Aorta (tissue), 5 donors: ENCODE measurements around the gene PIP4K2A. TPM values are rescaled to one million over a fixed set of nuclear protein-coding genes. Genes with fewer than 3 reads are reported as not detected.

ENCODE experiments used
- ATAC-seq: fragments of 200-7000 bp; cut with Tn5 transposase; one replicate; pipeline ENCODE4 v1.9.1; 2022; ENCODE audit warnings: moderate library complexity; ENCODE audit not compliant: low FRiP score
- DNase-seq, 2 donors: peaks; one replicate each; pipeline ENCODE4 v3.0.0-alpha.2; 2020
- H3K27ac ChIP-seq, 2 donors: one replicate each; pipeline ENCODE4 v1.5.1; 2013; ENCODE audit warnings: low read length in 2 of 2, mild to moderate bottlenecking in 2 of 2, moderate library complexity in 2 of 2, control low read depth in 1 of 2, inconsistent platforms in 1 of 2, low read depth in 1 of 2
- H3K27me3 ChIP-seq, 2 donors: one replicate each; pipeline ENCODE4 v1.6.1; 2013; ENCODE audit warnings: control low read depth in 1 of 2, low read length in 1 of 2, mild to moderate bottlenecking in 1 of 2, moderate library complexity in 1 of 2; ENCODE audit not compliant: insufficient read depth in 2 of 2, control insufficient read depth in 1 of 2
- H3K36me3 ChIP-seq, 2 donors: one replicate each; pipeline ENCODE4 v1.6.1; 2013; ENCODE audit warnings: control low read depth in 1 of 2, low read length in 1 of 2, mild to moderate bottlenecking in 1 of 2; ENCODE audit not compliant: insufficient read depth in 2 of 2, control insufficient read depth in 1 of 2
- H3K4me1 ChIP-seq, 2 donors: one replicate each; pipeline ENCODE4 v1.6.1; 2013; ENCODE audit warnings: low read length in 2 of 2, control low read depth in 1 of 2, mild to moderate bottlenecking in 1 of 2, moderate library complexity in 1 of 2; ENCODE audit not compliant: insufficient read depth in 2 of 2, control insufficient read depth in 1 of 2
- H3K4me3 ChIP-seq, 2 donors: one replicate each; pipeline ENCODE4 v1.5.1; 2013; ENCODE audit warnings: low read length in 2 of 2, control low read depth in 1 of 2, mild to moderate bottlenecking in 1 of 2
- H3K9me3 ChIP-seq: one replicate; pipeline ENCODE4 v1.6.1; 2013; ENCODE audit warnings: mild to moderate bottlenecking, low read length; ENCODE audit not compliant: control insufficient read depth
- WGBS, 2 donors: extraction: QIAGEN DNeasy Blood & Tissue Kit; methylation state at CpG; one replicate each; pipeline ENCODE4 v1.1.7; 2013; 5-methylcytosine and 5-hydroxymethylcytosine counted together
- intact Hi-C, 2 donors: fragments of 100-400 bp; cut with DNase I; formaldehyde crosslinking; loops; one replicate each; pipeline versions ENCODE4 v1.14.2 to v1.15.0; 2022
- polyA plus RNA-seq, 2 donors: library from polyadenylated mRNA; stranded (reverse); fragments of 200-250 nt; gene quantifications; one replicate each; pipeline ENCODE4 v1.2.3, GENCODE V29; 2013
- total RNA-seq, 2 donors: library from RNA; stranded (reverse); fragmentation: NEBNext Ultra II Directional; extraction: Animal tissue kit (Norgen Biotek cat#: 25700); gene quantifications; one replicate each; pipeline ENCODE4 v1.2.1, GENCODE V29; 2021
- donor health status: healthy with polysubstance abuse.
- donor health status: Bipolar disorder and iron deficiency.
- donor health status: DM: no; HTN: no; CAD: no.
- donor health status: DM: no; HTN: no; CAD: no.
- donor health status: DM: yes; HTN: yes; CAD: no.

PIP4K2A gene
- total and polyA plus RNA-seq, 4 donors: 24.2 to 90.3 (median 53.6) TPM

DNA sequence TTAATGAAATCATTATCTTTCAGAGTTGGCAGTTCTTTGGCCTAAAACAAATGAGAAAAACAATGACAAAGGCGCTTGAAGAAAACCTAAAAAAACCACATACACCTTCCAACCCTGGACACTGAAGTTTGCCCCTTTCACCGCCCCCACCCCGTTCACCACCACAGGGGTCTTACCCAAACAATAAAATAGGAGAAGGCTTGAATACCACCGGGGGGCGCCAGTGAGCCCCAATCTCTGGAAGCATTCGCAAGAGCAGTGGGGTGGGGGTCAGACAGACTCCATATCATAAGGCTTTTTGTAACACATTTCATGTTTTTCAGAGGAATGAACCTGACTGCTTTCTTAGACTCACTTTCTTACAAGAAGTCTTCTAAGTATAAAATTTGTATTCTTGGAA, 163.6 kb downstream of the PIP4K2A start:
- intact Hi-C loops: loop anchor here (10.0 kb wide), 5 partner anchors 226 to 546 kb away; partner anchors contain the start of genes BMI1 (in 1 of the 2) and DNAJC1 (in 1 of the 2)

DNA sequence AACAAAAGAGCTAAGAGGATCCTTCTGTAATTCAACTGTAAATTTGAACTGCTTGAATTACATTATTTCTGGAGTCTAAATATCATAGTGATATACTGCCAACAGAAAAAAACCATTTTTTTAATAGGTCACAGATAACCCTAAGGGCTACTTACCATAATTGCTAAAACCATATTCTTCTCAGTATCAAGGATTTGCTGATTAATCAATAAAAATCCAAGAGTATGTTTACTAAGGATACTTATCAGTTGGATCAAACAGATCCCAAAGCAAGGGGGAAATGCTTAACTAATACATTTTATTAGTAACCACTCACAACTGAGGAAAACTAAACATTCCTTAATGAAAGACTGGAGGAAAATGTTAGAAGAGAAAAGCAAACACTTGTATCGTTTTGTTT, 166.0 kb downstream of the PIP4K2A start:
- no peak overlapping the region for H3K27ac ChIP-seq
- peaks cover 4 to 5% of the 10 kb centered on the region in 2 donors for H3K36me3 ChIP-seq
- no peak overlapping the region for H3K4me3 ChIP-seq
- ATAC-seq (no peak), DNase-seq (no peak)
- H3K27me3 ChIP-seq: no peaks in the 10 kb centered on the region
- no peaks in the 10 kb centered on the region for H3K9me3 ChIP-seq
- H3K4me1 ChIP-seq: peaks cover 0 to 3% of the 10 kb centered on the region in 2 donors
- intact Hi-C loops: no loop called here
- WGBS, 2 donors: 53 to 60% methylated on average over 1 of the region's 1 CpG

More for the DNA sequence above, 163.6 kb downstream of the PIP4K2A start:
- no peak overlapping the region for H3K27ac ChIP-seq
- 48 to 52% methylated on average over 6 of the region's 6 CpGs for WGBS, 2 donors
- DNase-seq (peak in 1 of 2 donors; percentile 82), ATAC-seq (no peak)
- H3K4me3 ChIP-seq: no peak overlapping the region
- no peaks in the 10 kb centered on the region for H3K9me3 ChIP-seq
- H3K27me3 ChIP-seq: no peaks in the 10 kb centered on the region
- H3K36me3 ChIP-seq: peaks cover 4 to 5% of the 10 kb centered on the region in 2 donors
- peaks cover 2 to 3% of the 10 kb centered on the region in 2 donors for H3K4me1 ChIP-seq

DNA sequence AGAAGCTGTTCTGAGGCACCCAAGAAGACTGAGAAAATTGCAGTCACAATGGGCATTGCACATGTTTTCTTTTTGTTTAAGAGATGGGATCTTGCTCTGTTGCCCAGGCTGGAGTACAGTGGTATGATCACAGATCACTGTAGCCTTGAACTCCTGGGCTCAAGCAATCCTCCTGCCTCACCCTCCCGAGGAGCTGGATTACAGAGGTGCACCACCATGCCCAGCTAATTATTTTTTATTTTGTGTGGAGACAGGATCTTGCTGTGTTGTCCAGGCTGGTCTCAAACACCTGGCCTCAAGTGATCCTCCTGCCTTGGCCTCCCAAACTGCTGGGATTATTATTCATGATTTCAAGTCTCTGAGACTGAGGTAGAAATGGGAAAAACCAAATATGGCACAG, 168.7 kb downstream of the PIP4K2A start:
- 95 to 96% methylated on average over 1 of the region's 1 CpG for WGBS, 2 donors
- H3K27me3 ChIP-seq: no peaks in the 10 kb centered on the region
- no peak for ATAC-seq
- H3K4me1 ChIP-seq: no peaks in the 10 kb centered on the region
- H3K4me3 ChIP-seq: no peak overlapping the region
- peaks cover 5% of the 10 kb centered on the region in 2 donors for H3K36me3 ChIP-seq
- H3K9me3 ChIP-seq: no peaks in the 10 kb centered on the region
- H3K27ac ChIP-seq: no peak overlapping the region
- intact Hi-C loops: no loop called here
- DNase-seq: no peak

DNA sequence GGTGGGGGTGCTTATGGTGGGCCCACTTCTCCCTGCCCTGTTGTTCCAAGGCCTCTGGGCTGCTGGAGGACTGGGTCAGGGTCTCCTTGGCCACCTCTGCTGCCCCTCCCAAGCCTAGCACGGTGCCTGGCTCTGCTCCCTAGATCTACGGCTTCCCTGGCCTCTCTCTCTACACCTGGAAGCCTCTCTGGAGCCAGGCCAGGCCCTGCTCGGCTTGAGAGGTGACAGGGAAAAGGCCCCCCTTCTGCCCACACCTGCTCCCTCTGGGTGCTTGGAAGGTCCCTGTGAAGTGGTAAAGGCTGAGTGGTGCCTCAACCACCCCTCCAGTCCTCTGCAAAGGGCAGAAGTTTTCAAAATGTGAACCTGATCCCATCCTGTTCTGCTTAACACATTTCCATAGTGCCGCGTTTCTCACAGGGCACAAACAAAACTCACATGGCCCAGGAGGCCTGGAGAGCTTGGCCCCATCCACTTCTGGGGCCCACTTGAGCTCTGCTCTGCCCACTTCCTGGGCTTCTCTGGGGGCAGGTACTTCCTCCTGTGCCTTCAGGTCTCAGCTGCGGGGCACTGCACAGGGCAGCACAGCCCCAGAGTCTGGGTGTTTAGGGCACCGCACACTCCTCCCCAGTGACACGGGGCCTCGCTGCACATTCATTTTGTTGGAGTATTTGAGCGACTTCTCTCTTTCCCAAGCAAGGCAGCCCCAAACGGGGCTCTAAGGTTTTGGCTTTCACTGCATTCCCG, 169.9 kb downstream of the PIP4K2A start:
- ATAC-seq (no peak), DNase-seq (no peak)
- 83 to 92% methylated on average over 12 of the region's 12 CpGs for WGBS, 2 donors
- intact Hi-C loops: no loop called here
- Histone ChIP-seq H3K9me3 (no peaks in the 10 kb centered on the region), H3K4me3 (no peak overlapping the region), H3K27ac (no peak overlapping the region), H3K27me3 (no peaks in the 10 kb centered on the region), H3K4me1 (no peaks in the 10 kb centered on the region), H3K36me3 (peaks cover 5 to 10% of the 10 kb centered on the region in 2 donors)

DNA sequence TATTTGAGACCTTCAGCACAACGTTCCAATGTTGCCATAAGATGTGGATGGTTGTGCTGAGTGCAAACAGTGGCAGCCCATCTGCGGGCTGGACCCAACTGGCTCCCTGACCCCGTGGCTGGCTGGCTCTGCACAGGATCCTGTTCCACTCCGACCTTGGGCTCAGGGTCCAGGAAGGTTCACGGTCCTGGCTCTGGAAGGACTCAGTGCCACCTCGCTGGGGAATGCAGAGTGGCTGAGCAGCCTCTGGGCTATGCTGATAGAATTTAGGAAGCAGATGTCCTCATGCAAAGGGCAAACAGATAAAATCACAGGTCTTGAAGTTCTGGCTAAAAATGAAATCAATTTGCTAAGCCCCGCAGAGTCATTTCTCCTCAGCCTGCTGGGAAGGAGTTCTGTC, 171.6 kb downstream of the PIP4K2A start:
- DNase-seq (no peak), ATAC-seq (no peak)
- intact Hi-C loops: no loop called here
- Histone ChIP-seq H3K4me3 (no peak overlapping the region), H3K27ac (no peak overlapping the region), H3K9me3 (no peaks in the 10 kb centered on the region), H3K4me1 (no peaks in the 10 kb centered on the region), H3K27me3 (no peaks in the 10 kb centered on the region), H3K36me3 (peaks cover 11 to 14% of the 10 kb centered on the region in 2 donors)
- WGBS, 2 donors: 74 to 77% methylated on average over 7 of the region's 7 CpGs

DNA sequence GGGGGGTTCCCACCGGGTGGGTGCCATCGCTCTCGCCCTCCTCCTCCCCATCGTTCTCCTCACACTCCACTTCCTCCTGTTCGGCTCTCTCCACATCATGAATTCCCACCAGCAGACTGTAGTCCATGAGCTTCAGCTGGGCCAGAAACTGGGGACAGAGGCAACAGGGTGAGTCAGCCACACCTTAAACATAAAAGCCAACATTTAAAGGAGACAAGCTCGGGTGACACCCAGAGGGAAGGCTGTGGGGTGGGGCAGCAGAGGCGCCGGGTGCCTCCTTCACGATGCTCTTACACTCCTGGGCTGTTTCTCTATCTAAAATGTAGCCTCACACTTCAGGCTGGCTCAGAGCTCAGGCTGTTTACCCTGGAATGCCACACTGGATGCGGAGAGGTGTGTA, 172.5 kb downstream of the PIP4K2A start:
- Histone ChIP-seq H3K27me3 (no peaks in the 10 kb centered on the region), H3K9me3 (no peaks in the 10 kb centered on the region), H3K4me1 (no peaks in the 10 kb centered on the region), H3K27ac (no peak overlapping the region), H3K36me3 (peaks cover 8 to 11% of the 10 kb centered on the region in 2 donors), H3K4me3 (no peak overlapping the region)
- WGBS, 2 donors: 92 to 93% methylated on average over 10 of the region's 10 CpGs
- no peak for DNase-seq
- ATAC-seq: no peak
- intact Hi-C loops: no loop called here

DNA sequence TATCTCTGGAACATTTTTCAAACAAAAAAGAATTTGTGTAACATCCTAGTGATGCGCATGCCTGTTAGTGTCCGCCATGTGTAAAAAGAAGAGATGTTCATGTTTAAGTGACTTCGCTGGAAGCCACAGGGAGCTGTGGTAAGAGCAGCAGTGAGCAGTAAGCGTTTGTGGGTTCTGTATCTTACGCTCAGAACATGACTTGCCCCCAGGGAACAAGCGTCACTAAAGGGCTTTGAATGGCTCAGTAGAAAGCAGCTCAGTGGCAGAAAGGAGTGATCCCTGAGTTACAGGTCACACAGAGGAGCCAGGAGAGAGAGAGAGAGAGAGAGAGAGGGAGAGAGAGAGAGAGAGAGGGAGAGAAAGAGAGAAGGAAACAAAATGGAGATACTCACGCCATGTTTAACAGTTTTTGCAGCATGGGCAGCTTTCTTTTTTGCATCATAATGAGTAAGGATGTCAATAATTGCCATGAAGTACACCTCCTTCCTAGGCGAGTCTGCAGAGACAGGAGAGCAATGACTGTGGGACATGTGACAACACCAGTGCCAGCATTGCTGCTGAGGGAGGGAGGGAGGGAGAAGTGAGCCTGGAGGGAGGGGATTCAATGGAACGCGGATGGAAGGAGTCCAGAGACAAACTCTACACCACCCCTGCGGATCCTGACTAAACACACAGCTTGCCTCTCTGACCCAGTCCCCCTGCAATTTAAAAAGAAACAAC, 174.6 kb downstream of the PIP4K2A start:
- no peaks in the 10 kb centered on the region for H3K9me3 ChIP-seq
- peaks cover 11 to 12% of the 10 kb centered on the region in 2 donors for H3K36me3 ChIP-seq
- H3K4me3 ChIP-seq: no peak overlapping the region
- H3K4me1 ChIP-seq: no peaks in the 10 kb centered on the region
- ATAC-seq (no peak), DNase-seq (no peak)
- WGBS, 2 donors: 87 to 95% methylated on average over 11 of the region's 11 CpGs
- H3K27ac ChIP-seq: no peak overlapping the region
- no peaks in the 10 kb centered on the region for H3K27me3 ChIP-seq
- intact Hi-C loops: no loop called here

DNA sequence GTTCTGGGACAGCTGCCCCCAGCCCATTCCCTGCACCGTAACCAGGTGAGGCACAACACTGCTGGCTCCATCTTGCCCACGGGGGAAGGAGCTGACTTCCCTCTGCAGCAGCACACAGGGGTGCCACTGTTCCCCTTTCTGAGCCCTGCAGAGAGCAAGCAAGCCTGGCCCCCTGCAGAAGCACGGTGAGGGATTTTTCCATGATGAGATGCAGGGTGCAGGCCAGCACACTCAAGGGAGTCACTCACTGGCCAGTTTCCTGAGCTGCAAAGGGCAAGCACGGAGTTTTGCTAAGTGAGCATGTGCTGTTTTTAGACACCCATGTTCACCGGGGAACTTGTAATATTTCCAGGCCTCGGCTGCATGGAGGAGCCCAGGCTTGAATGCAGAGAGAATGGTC, 176.6 kb downstream of the PIP4K2A start:
- intact Hi-C loops: no loop called here
- no peaks in the 10 kb centered on the region for H3K4me1 ChIP-seq
- no peak for DNase-seq
- H3K9me3 ChIP-seq: no peaks in the 10 kb centered on the region
- no peaks in the 10 kb centered on the region for H3K27me3 ChIP-seq
- H3K27ac ChIP-seq: no peak overlapping the region
- 68 to 75% methylated on average over 6 of the region's 6 CpGs for WGBS, 2 donors
- H3K4me3 ChIP-seq: no peak overlapping the region
- ATAC-seq: peak; percentile 10
- peaks cover 11 to 12% of the 10 kb centered on the region in 2 donors for H3K36me3 ChIP-seq

DNA sequence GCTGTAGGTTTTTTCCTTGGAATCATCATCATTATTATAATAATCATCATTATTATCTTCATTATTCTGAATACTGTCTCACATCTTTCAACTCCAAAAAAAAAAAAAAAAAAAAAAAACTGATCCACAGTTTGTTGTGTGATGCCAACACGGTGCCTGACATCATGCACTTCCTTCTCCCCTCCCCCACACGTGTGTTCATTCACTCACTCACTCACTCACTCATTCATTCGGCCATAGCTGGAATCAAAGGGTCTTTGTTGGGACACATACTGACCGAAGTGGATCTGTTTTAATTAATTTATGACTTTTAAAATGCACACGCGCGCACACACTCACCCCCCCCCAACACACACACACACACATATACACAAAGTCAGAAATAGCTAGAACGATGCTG, 177.8 kb downstream of the PIP4K2A start:
- H3K36me3 ChIP-seq: peaks cover 11 to 12% of the 10 kb centered on the region in 2 donors
- no peaks in the 10 kb centered on the region for H3K27me3 ChIP-seq
- no peaks in the 10 kb centered on the region for H3K9me3 ChIP-seq
- intact Hi-C loops: no loop called here
- 89 to 90% methylated on average over 8 of the region's 8 CpGs for WGBS, 2 donors
- ATAC-seq (no peak), DNase-seq (no peak)
- no peak overlapping the region for H3K27ac ChIP-seq
- no peaks in the 10 kb centered on the region for H3K4me1 ChIP-seq
- no peak overlapping the region for H3K4me3 ChIP-seq
